Lung (tissue), 12 donors: ENCODE data around the gene SLC22A23. TPM values are rescaled to one million over a fixed set of nuclear protein-coding genes. Genes with fewer than 3 reads are reported as not detected.
A peak's percentile ranks its signal among the peaks of the same experiment; 100 is the strongest.
"Not testable (repeated sequence)": the region's sequence is repeated elsewhere in the genome, so short reads cannot be mapped to it uniquely, and the experiment has no call there.

Experiments
- ATAC-seq: fragments of 200-7000 bp; cut with Tn5 transposase; one replicate; pipeline ENCODE4 v1.9.1; 2020; ENCODE audit warnings: moderate number of reproducible peaks; ENCODE audit not compliant: insufficient read depth, low FRiP score
- DNase-seq, 3 donors: peaks; one replicate each; pipeline ENCODE4 v3.0.0-alpha.2; 2013 to 2017
- H3K27ac ChIP-seq, 2 donors: one replicate each; pipeline ENCODE4 v1.5.1; 2013; ENCODE audit warnings: mild to moderate bottlenecking in 2 of 2, moderate library complexity in 2 of 2, control low read depth in 1 of 2, inconsistent platforms in 1 of 2, low read depth in 1 of 2, low read length in 1 of 2
- H3K27me3 ChIP-seq, 3 donors: one replicate each; pipeline ENCODE4 v1.5.1; 2013; ENCODE audit warnings: low read length in 2 of 3; ENCODE audit not compliant: control insufficient read depth in 3 of 3, insufficient read depth in 3 of 3
- H3K36me3 ChIP-seq, 4 donors: one replicate each; pipeline ENCODE4 v1.5.1; 2013; ENCODE audit warnings: low read length in 4 of 4, mild to moderate bottlenecking in 1 of 4, moderate library complexity in 1 of 4; ENCODE audit not compliant: control insufficient read depth in 4 of 4, insufficient read depth in 4 of 4
- H3K4me1 ChIP-seq, 5 donors: one replicate each; pipeline ENCODE4 v1.5.1; 2013; ENCODE audit warnings: low read length in 5 of 5, mild to moderate bottlenecking in 2 of 5, moderate library complexity in 1 of 5; ENCODE audit not compliant: control insufficient read depth in 5 of 5, insufficient read depth in 5 of 5
- H3K4me3 ChIP-seq: one replicate; pipeline ENCODE4 v1.5.1; 2013; ENCODE audit warnings: mild to moderate bottlenecking, control low read depth, moderate library complexity
- H3K9ac ChIP-seq, 2 donors: one replicate each; pipeline ENCODE4 v1.5.1; 2013; ENCODE audit warnings: low read length in 2 of 2, control low read depth in 1 of 2; ENCODE audit not compliant: insufficient read depth in 1 of 2
- H3K9me3 ChIP-seq, 4 donors: one replicate each; pipeline ENCODE4 v1.5.1; 2013; ENCODE audit warnings: low read length in 3 of 4, mild to moderate bottlenecking in 1 of 4, moderate library complexity in 1 of 4; ENCODE audit not compliant: control insufficient read depth in 4 of 4, insufficient read depth in 3 of 4
- WGBS, 2 donors: extraction: QIAGEN DNeasy Blood & Tissue Kit; methylation state at CpG; one replicate each; pipeline ENCODE4 v1.1.7; 2013; 5-methylcytosine and 5-hydroxymethylcytosine counted together
- polyA plus RNA-seq, 2 donors: library from polyadenylated mRNA; stranded (reverse); fragments of 200-250 nt; gene quantifications; one replicate each; pipeline ENCODE4 v1.2.1, GENCODE V29; 2013
- total RNA-seq, 2 donors: library from RNA; depleted of rRNA in 1 of 2; stranded (reverse); fragments of >200 nt in 1 of 2; gene quantifications; one replicate each; pipeline ENCODE4 v1.2.1, GENCODE V29; 2014 to 2021
- TF ChIP-seq, protein P1 (sequence below): IDR thresholded peaks from 2 replicates; pipeline ENCODE4 v1.5.1; 2012; ENCODE audit warnings: mild to moderate bottlenecking; ENCODE audit errors: control extremely low read depth, extremely low read depth
- donor health status: control.
- donor health status: control.
- donor health status: Bipolar disorder and iron deficiency.
- donor health status: healthy.
- donor health status: DM: yes; HTN: yes; CAD: no.

The SLC22A23 gene
- total and polyA plus RNA-seq, 4 donors: 6.6 to 45.6 (median 24.1) TPM

DNA sequence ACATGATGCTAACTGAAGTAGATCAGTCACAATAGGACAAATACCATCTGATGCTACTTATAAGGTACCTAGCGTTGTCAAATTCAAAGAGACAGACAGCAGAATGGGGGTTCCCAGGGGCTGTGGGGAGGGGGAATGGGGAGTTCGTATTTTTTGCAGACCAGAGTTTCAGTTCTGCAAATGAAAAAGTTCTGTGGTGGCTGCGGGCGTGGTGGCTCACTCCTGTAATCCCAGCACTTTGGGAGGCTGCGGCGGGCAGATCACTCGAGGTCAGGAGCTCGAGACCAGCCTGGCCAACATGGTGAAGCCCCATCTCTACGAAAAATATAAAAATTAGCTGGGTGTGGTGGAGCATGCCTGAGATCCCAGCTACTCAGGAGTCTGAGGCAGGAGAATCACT is 68.1 kb downstream of the SLC22A23 start:
- no peak overlapping the region for H3K27ac ChIP-seq
- ATAC-seq (no peak), DNase-seq (no peak)
- WGBS, 2 donors: 86 to 93% methylated on average over 9 of the region's 9 CpGs
- H3K27me3 ChIP-seq: no peaks in the 10 kb centered on the region
- peaks cover 0 to 8% (median 3%) of the 10 kb centered on the region in 4 donors for H3K36me3 ChIP-seq
- peaks cover 0 to 26% (median 4%) of the 10 kb centered on the region in 5 donors for H3K4me1 ChIP-seq
- no peak overlapping the region for H3K9ac ChIP-seq
- TF ChIP-seq, protein P1, sequence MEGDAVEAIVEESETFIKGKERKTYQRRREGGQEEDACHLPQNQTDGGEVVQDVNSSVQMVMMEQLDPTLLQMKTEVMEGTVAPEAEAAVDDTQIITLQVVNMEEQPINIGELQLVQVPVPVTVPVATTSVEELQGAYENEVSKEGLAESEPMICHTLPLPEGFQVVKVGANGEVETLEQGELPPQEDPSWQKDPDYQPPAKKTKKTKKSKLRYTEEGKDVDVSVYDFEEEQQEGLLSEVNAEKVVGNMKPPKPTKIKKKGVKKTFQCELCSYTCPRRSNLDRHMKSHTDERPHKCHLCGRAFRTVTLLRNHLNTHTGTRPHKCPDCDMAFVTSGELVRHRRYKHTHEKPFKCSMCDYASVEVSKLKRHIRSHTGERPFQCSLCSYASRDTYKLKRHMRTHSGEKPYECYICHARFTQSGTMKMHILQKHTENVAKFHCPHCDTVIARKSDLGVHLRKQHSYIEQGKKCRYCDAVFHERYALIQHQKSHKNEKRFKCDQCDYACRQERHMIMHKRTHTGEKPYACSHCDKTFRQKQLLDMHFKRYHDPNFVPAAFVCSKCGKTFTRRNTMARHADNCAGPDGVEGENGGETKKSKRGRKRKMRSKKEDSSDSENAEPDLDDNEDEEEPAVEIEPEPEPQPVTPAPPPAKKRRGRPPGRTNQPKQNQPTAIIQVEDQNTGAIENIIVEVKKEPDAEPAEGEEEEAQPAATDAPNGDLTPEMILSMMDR: no peak
- H3K9me3 ChIP-seq: no peaks in the 10 kb centered on the region
- no peak overlapping the region for H3K4me3 ChIP-seq

DNA sequence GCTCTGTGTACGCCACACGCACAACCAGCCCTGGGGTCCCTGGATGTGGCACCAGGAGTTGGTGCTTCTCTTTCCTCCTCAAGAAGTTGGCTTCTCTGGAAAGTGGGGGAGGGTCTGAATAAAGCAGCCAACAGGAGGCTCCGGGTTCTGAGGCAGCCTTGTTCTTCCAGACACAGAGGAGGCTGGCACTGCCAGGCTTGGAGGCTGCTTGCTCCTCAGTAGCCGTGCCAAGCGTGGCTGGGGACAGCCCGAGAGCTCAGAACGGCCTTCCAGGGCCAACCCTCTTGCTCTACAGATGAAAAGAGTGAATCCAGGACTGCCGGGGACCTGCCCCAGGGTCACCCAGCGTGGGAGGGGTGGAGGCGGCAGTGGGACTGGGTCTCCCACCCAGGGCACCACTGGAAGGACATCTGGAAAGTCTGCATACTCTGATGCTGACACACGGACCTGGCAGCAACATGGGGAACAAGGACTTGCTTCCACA is 70.4 kb downstream of the SLC22A23 start:
- H3K36me3 ChIP-seq: peaks cover 0 to 8% (median 3%) of the 10 kb centered on the region in 4 donors
- H3K27ac ChIP-seq: no peak overlapping the region
- H3K27me3 ChIP-seq: no peaks in the 10 kb centered on the region
- H3K9me3 ChIP-seq: no peaks in the 10 kb centered on the region
- TF ChIP-seq, protein P1: no peak
- no peak for DNase-seq
- WGBS, 2 donors: 87 to 90% methylated on average over 11 of the region's 11 CpGs
- peaks cover 0 to 33% (median 6%) of the 10 kb centered on the region in 5 donors for H3K4me1 ChIP-seq
- no peak overlapping the region for H3K9ac ChIP-seq
- no peak for ATAC-seq
- H3K4me3 ChIP-seq: no peak overlapping the region

DNA sequence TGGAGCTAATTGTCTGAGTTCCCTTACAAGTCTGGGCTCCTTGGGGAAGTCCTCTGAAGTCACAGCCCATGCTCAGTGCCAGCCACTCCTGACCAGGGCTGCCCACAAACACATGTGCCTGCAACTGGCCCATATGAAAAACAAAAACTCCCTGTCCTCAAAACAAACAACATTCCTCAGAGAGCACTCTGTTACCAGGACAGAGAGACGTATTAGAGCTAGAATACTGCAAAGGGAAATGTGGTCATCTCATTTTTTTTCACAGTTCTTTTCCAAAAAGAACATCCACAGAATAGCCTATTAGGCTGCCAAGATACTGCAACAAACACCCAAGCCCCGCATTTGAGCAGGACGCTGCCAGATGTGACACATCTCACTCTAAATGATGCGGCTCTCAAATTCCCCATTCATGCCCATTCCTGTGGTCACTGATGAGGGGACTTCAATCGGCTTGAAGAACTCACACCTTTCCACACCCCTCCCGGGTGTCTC is 71.1 kb downstream of the SLC22A23 start:
- no peak overlapping the region for H3K9ac ChIP-seq
- TF ChIP-seq, protein P1: no peak
- ATAC-seq: peak; percentile 12
- no peak overlapping the region for H3K4me3 ChIP-seq
- no peak overlapping the region for H3K27ac ChIP-seq
- WGBS, 2 donors: 69 to 82% methylated on average over 6 of the region's 6 CpGs
- peaks cover 0 to 41% (median 9%) of the 10 kb centered on the region in 5 donors for H3K4me1 ChIP-seq
- no peaks in the 10 kb centered on the region for H3K9me3 ChIP-seq
- H3K27me3 ChIP-seq: no peaks in the 10 kb centered on the region
- DNase-seq: peak in 2 of 3 donors; percentile 50 to 72
- peaks cover 0 to 8% (median 3%) of the 10 kb centered on the region in 4 donors for H3K36me3 ChIP-seq

DNA sequence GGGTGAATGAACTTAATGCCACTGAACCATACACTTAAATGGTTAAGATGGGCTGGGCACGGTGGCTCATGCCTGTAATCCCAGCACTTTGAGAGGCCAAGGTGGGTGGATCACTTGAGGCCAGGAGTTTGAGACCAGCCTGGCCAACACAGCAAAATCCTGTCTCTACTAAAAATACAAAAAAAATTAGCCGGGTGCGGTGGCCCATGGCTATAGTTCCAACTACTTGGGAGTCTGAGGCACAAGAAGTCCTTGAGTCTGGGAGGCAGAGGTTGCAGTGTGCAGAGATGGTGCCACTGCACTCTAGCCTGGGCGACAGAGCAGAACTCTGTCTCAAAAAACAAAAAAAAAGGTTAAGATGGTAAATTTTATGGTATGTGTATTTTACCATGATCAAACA is 71.7 kb downstream of the SLC22A23 start:
- H3K9me3 ChIP-seq, H3K4me3 ChIP-seq, H3K27ac ChIP-seq, H3K36me3 ChIP-seq, ATAC-seq, DNase-seq, H3K9ac ChIP-seq, H3K27me3 ChIP-seq: not testable (repeated sequence)
- 91 to 100% methylated on average over 4 of the region's 4 CpGs for WGBS, 2 donors
- peaks cover 0 to 46% (median 14%) of the 10 kb centered on the region in 5 donors for H3K4me1 ChIP-seq
